Activated naive CD8-positive, alpha-beta T cell treated with anti-CD3 and anti-CD28 coated beads, Interleukin-2, amount 50 U/mL, for 24 hours (primary cell): ENCODE results near the gene KRTAP10-9.
"Not testable (repeated sequence)": the region's sequence is repeated elsewhere in the genome, so short reads cannot be mapped to it uniquely, and the experiment has no call there.

Source experiments
- ATAC-seq: fragments of 150-1000 bp; cut with Tn5 transposase; one replicate; pipeline ENCODE4 v1.10.0; 2021
- DNase-seq: peaks from one replicate; pipeline ENCODE4 v3.0.0; 2021
- H3K27ac Mint-ChIP-seq: one replicate; pipeline ENCODE4 v1.8.0; 2021; ENCODE audit warnings: mild to moderate bottlenecking, mixed read lengths
- H3K27me3 Mint-ChIP-seq: one replicate; pipeline ENCODE4 v1.8.0; 2021; ENCODE audit warnings: mixed read lengths
- H3K36me3 Mint-ChIP-seq: one replicate; pipeline ENCODE4 v1.8.0; 2021; ENCODE audit warnings: low read depth, mixed read lengths
- H3K4me1 Mint-ChIP-seq: one replicate; pipeline ENCODE4 v1.8.0; 2021; ENCODE audit warnings: mixed read lengths
- H3K4me3 Mint-ChIP-seq: one replicate; pipeline ENCODE4 v1.8.0; 2021; ENCODE audit warnings: mild to moderate bottlenecking, moderate library complexity, mixed read lengths
- H3K9me3 Mint-ChIP-seq: one replicate; pipeline ENCODE4 v1.8.0; 2021; ENCODE audit warnings: mixed read lengths

The KRTAP10-9 gene

DNA sequence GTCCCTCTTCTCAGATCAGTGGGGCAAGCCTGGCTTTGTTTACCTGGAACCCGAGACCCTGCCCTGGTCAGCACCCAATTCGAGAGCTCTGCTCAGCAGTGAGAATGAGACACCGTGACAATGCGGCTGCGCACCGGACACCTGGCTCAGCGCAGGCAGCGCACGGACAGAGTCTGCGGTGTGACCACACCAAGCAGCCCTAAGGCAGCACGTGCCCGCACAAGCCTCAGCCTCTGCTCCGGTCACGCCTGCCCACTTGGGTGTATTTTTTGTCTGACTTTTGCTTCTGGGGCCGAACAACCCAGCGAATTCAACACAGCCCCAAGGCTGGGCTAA, 10.3 kb upstream of the KRTAP10-9 start:
- ATAC-seq (no peak), DNase-seq (no peak)
- Mint-ChIP-seq H3K4me1 (peaks cover 37% of the 10 kb centered on the region), H3K36me3 (peaks cover 21% of the 10 kb centered on the region), H3K9me3 (peaks cover 29% of the 10 kb centered on the region), H3K4me3 (no peak overlapping the region), H3K27ac (no peak overlapping the region), H3K27me3 (no peaks in the 10 kb centered on the region)

DNA sequence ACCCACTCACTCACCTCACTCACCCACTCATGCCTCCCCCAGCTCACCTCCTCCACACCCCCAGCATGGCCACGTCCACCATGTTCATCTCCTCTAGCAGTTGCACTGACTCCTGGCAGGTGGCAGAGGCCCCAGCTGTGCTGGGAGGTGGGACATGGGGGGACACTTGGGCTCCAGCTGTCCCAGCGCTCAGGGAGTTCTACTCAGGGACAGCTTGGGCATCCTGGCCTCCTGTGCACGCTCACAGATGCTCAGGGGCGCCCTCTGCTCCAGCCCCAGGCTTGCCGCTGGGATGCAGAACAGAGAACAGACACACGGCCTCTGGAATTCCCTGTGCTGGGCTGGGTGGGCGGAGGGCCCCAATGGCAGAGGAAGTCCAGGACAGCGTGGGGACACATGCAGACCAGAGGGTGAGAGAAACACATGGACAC, 9.8 kb upstream of the KRTAP10-9 start:
- no peak for DNase-seq
- Mint-ChIP-seq H3K27me3 (no peaks in the 10 kb centered on the region), H3K9me3 (peaks cover 27% of the 10 kb centered on the region), H3K4me3 (no peak overlapping the region), H3K27ac (no peak overlapping the region), H3K36me3 (peaks cover 21% of the 10 kb centered on the region), H3K4me1 (peaks cover 37% of the 10 kb centered on the region)
- no peak for ATAC-seq

DNA sequence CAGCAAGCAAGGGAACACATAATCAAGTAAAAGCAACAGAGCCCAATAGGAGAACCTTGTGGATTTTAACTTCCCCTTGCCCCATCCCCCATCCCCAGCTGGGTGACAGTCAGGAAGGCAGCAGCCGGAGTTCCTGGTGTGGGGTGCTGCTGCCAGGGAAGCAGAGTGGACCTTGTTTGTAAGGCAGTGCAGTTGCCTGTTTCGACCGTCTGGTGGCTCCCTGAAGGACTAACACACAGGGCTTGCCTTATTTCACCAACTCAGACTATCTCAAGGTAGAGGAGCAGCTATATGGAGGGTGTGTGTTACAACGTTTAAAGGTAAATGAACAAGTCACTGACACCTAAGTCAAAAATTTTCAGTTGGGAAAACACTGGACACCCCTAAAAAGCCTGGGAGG, 8.4 kb upstream of the KRTAP10-9 start:
- DNase-seq (no peak), ATAC-seq (peak; percentile 34)
- peak overlapping the region; percentile 88 for H3K27ac Mint-ChIP-seq
- peaks cover 23% of the 10 kb centered on the region for H3K36me3 Mint-ChIP-seq
- peaks cover 37% of the 10 kb centered on the region for H3K4me1 Mint-ChIP-seq
- peak overlapping the region; percentile 34 for H3K4me3 Mint-ChIP-seq
- no peaks in the 10 kb centered on the region for H3K27me3 Mint-ChIP-seq
- H3K9me3 Mint-ChIP-seq = peaks cover 39% of the 10 kb centered on the region

DNA sequence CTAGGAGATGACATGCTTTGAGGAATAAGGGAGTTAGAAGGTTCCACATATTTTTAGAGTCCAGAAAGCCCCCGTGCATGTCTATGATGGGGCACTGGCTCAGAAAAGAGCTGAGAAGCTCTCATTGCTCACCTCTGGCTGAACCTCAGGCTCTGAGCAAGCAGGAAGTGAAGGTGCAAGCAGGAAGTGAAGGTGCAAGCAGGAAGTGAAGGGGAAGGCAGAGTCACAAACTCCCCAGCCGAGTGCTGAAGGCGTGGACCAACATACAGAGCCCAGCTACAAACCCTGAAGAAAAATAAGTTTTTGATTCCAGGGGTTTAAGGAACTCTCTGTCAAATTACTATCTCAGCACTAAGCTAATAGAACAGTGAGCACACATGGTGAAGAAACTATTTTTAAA, 8.0 kb upstream of the KRTAP10-9 start:
- Mint-ChIP-seq H3K27me3 (no peaks in the 10 kb centered on the region), H3K36me3 (peaks cover 24% of the 10 kb centered on the region), H3K9me3 (peaks cover 43% of the 10 kb centered on the region), H3K4me3 (peak overlapping the region; percentile 34), H3K4me1 (peaks cover 37% of the 10 kb centered on the region), H3K27ac (peak overlapping the region; percentile 88)
- DNase-seq = peak; percentile 22
- ATAC-seq = peak; percentile 84

DNA sequence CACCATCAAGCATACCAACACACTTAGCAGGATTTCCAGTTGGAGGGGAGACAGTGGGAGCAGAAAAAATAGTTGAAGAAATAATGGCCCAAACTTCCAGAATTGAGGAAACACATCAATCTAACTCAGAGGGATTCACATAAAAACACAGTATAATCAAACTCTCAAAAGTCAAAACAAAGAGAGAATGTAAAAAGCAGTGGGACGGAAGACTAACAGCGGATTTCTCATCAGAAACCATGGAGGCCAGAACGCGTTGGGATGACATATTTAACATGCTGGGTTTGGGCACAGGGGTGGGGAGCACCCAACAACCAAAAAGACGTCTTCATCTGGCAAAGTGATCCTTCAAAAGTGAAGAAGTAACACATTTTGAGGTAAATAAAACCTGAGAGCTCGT, 7.0 kb upstream of the KRTAP10-9 start:
- Mint-ChIP-seq H3K4me3 (no peak overlapping the region), H3K9me3 (peaks cover 53% of the 10 kb centered on the region), H3K36me3 (peaks cover 30% of the 10 kb centered on the region), H3K27ac (no peak overlapping the region), H3K4me1 (peaks cover 37% of the 10 kb centered on the region), H3K27me3 (no peaks in the 10 kb centered on the region)
- no peak for ATAC-seq
- no peak for DNase-seq

DNA sequence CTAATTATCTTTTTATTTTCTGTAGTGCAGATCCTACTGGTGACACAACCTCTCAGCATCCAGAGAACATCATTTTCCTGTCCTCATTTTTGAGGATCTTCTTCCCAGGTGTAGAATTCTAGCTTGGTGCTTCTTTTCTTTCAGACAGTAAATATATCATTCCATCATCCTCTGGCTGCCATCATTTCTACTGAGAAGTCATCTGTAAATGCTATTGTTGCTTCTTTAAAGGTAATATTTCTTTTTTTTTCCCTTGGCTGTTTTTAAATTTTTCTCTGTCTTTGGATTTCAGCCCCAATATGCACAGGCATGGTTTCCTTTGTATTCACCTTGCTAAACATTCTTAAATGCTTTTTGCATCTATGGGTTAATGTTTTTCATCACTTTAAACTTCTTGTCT, 3.3 kb upstream of the KRTAP10-9 start:
- ATAC-seq (no peak), DNase-seq (no peak)
- Mint-ChIP-seq H3K4me3 (no peak overlapping the region), H3K4me1 (peaks cover 18% of the 10 kb centered on the region), H3K9me3 (peaks cover 52% of the 10 kb centered on the region), H3K27ac (no peak overlapping the region), H3K27me3 (no peaks in the 10 kb centered on the region), H3K36me3 (peaks cover 30% of the 10 kb centered on the region)

DNA sequence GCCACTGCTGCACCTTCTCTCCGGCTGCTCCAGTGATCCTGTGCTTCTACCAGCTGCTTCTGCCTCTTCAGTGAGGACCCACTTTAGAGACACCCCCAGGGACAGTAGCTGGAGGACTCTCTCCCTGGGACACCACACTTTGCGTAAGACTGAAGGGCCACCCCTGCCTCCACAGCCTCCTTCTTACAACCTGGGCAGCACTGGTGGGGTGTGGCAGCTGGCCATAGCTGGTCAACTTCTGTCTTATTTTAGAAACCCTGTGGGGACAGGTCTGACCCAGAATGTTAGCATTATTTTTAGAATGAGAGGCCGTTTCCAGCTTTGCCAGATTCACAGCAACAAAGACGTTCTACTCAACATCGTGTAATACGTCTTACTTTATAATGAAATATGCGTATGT, 1.1 kb upstream of the KRTAP10-9 start:
- peaks cover 22% of the 10 kb centered on the region for H3K4me1 Mint-ChIP-seq
- H3K27me3 Mint-ChIP-seq = no peaks in the 10 kb centered on the region
- DNase-seq (no peak), ATAC-seq (no peak)
- H3K36me3 Mint-ChIP-seq = peaks cover 13% of the 10 kb centered on the region
- no peak overlapping the region for H3K27ac Mint-ChIP-seq
- H3K9me3 Mint-ChIP-seq = peaks cover 41% of the 10 kb centered on the region
- H3K4me3 Mint-ChIP-seq = no peak overlapping the region

DNA sequence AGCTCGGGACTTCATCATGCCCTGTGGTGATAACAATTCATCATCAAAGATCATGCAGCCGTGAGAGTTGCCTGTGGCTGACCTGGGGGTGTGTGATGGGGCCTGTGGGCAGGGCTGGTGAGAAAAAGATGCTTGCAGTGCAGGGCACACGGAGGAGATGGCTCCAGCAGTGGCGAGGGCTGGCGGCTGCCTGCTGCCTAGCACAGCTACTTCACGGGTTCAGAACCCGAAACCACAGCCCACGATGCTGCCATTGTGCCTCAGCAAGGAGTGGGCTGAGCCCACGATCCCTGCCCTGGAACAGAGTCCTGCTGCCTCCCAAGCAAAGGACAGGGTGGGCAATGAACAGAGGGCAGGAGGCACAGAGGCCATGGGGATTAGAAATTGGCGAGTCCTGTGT, 631 bp upstream of the KRTAP10-9 start:
- H3K4me1 Mint-ChIP-seq = peaks cover 23% of the 10 kb centered on the region
- ATAC-seq = no peak

DNA sequence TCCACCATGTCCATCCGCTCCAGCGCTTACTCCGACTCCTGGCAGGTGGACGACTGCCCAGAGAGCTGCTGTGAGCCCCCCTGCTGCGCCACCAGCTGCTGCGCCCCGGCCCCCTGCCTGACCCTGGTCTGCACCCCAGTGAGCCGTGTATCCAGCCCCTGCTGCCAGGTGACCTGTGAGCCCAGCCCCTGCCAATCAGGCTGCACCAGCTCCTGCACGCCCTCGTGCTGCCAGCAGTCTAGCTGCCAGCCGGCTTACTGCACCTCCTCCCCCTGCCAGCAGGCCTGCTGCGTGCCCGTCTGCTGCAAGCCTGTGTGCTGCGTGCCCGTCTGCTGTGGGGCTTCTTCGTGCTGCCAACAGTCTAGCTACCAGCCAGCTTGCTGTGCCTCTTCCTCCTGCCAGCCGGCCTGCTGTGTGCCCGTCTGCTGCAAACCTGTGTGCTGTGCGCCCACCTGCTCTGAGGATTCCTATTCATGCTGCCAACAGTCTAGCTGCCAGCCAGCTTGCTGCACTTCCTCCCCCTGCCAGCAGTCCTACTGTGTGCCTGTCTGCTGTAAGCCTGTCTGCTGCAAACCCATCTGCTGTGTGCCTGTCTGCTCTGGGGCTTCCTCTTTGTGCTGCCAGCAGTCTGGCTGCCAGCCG, 409 bp downstream of the KRTAP10-9 start:
- H3K9me3 Mint-ChIP-seq = peaks cover 53% of the 10 kb centered on the region
- H3K36me3 Mint-ChIP-seq = peaks cover 21% of the 10 kb centered on the region
- H3K27ac Mint-ChIP-seq, H3K4me3 Mint-ChIP-seq, H3K27me3 Mint-ChIP-seq, ATAC-seq, DNase-seq: not testable (repeated sequence)
- peaks cover 23% of the 10 kb centered on the region for H3K4me1 Mint-ChIP-seq

More for the DNA sequence above, 631 bp upstream of the KRTAP10-9 start:
- Mint-ChIP-seq H3K27me3 (no peaks in the 10 kb centered on the region), H3K9me3 (peaks cover 45% of the 10 kb centered on the region), H3K36me3 (peaks cover 17% of the 10 kb centered on the region), H3K27ac (no peak overlapping the region), H3K4me3 (no peak overlapping the region)
- no peak for DNase-seq

DNA sequence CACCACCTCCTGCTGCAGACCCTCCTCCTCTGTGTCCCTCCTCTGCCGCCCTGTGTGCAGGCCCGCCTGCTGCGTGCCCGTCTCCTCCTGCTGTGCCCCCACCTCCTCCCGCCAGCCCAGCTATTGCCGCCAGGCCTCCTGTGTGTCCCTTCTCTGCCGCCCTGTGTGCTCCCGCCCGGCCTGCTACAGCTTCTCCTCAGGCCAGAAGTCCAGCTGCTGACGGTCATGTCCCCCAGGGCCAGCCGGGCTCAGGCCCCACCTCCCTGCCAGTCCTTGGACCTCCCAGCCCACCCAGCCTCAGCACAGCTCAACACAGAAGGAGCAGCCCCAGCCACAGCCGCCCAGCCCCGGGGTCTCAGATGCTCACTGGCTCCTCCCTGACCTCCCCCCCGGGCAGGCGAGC, 939 bp downstream of the KRTAP10-9 start:
- not testable (repeated sequence) for DNase-seq, H3K4me3 Mint-ChIP-seq, H3K27ac Mint-ChIP-seq, ATAC-seq, H3K27me3 Mint-ChIP-seq
- peaks cover 50% of the 10 kb centered on the region for H3K9me3 Mint-ChIP-seq
- peaks cover 21% of the 10 kb centered on the region for H3K36me3 Mint-ChIP-seq
- peaks cover 23% of the 10 kb centered on the region for H3K4me1 Mint-ChIP-seq

DNA sequence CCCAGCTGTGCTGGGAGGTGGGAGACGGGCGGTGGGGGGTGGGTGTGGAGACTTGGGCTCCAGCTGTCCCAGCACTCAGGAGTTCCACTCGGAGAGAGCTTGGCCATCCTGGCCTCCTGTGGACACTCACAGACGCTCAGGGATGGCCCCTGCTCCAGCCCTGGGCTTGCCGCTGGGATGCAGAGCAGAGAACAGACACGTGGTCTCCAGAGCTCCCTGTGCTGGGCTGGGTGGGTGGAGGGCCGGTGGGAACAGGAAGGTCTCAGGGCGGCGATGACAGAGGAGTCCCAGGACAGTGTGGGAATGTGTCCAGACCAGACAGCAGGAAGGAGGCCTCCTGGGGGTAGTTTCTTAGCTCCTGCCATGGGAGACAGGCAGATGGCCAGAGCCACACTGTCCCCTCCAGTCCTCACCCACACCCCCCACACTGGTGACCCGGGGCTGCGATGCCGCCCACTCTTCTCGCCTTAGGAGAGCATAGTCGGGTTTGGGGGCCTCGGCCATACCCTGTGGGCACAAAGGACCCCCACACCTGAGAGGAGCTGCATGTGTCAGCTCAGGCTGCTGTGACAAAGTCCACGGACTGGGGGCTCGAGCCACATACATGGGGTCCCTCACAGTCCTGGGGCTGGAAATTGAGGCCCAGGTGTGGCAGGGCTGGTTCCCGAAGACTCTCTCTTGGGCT, 2.0 kb downstream of the KRTAP10-9 start:
- H3K4me1 Mint-ChIP-seq = peaks cover 23% of the 10 kb centered on the region
- no peak for ATAC-seq
- no peak for DNase-seq
- no peaks in the 10 kb centered on the region for H3K27me3 Mint-ChIP-seq
- no peak overlapping the region for H3K4me3 Mint-ChIP-seq
- H3K36me3 Mint-ChIP-seq = peaks cover 19% of the 10 kb centered on the region
- H3K27ac Mint-ChIP-seq = no peak overlapping the region
- peaks cover 49% of the 10 kb centered on the region for H3K9me3 Mint-ChIP-seq

DNA sequence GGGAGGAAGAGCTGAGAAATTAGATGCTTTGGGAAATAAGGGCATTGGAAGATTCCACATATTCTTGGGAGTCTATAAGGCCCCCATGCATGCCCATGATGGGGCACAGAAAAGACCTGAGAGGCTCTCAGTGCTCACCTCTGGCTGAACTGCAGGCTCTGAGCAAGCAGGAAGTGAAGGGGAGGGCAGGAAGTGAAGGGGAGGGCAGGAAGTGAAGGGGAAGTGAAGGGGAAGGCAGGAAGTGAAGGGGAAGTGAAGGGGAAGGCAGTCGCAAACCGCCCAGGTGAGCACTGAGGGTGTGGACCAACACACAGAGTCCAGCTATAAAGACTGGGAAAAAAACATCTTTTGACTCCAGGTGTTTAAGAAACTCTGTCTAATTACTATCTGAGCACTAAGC, 3.5 kb downstream of the KRTAP10-9 start:
- ATAC-seq (no peak), DNase-seq (no peak)
- Mint-ChIP-seq H3K27ac (peak overlapping the region; percentile 26), H3K27me3 (no peaks in the 10 kb centered on the region), H3K4me3 (no peak overlapping the region), H3K9me3 (peaks cover 43% of the 10 kb centered on the region), H3K36me3 (peaks cover 12% of the 10 kb centered on the region), H3K4me1 (peaks cover 23% of the 10 kb centered on the region)

DNA sequence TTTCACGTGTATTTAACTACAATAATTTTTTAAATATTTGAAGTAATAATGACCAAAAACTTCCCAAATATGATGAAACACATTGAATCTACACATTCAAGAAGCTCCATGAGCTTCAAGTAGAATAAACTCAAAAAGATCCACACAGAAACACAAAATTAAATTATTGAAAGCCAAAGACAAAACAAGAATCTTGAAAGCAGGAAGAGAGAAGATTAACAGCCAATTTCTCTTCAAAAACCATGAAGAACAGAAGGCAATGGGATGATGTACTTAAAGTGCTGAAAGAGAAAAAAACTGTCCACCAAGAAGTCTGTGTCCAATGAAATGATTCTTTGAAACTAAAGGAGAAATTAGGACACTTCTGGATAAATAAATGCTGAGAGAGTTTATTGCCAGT, 5.2 kb downstream of the KRTAP10-9 start:
- ATAC-seq (no peak), DNase-seq (no peak)
- Mint-ChIP-seq H3K36me3 (peaks cover 12% of the 10 kb centered on the region), H3K27ac (no peak overlapping the region), H3K9me3 (peaks cover 43% of the 10 kb centered on the region), H3K27me3 (no peaks in the 10 kb centered on the region), H3K4me3 (no peak overlapping the region), H3K4me1 (peaks cover 18% of the 10 kb centered on the region)

DNA sequence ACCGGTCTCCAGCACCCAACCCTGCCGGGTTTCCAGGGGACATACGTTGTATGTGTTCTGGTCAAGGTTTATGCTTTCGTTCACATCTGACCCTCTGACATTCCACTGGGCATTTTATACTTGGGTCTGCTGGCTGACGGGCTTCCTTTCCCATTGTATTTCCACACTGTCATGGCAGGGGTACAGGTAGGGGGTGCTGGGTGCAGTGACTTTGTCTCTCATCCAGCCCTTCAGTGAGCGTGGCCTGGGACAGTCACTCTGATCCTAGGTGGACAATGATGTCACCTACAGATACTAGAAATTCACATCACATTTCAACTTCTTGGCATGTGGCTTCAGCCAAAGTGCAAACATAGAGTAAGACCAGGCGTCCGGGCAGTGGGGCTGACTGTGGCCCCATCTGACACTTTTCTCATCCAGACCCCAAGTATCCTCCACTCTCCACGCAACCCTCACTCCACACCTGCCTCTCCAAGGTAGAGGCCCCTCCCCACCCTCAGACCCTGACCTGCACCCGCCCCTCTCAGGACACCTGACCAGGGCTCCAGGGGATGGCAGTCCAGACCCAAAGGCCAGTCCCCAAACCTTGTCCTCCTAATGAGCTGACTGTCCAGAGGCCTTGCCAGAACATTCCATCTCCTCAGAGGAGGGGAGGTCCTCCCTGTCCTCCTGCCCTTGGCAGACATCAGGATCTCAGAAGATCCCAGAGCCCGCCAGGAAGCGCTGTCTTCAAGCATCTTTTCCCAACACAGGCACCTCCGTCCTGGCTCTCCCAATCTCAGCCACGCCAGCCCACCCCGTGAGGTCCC, 9.5 kb downstream of the KRTAP10-9 start:
- ATAC-seq (no peak), DNase-seq (no peak)
- peaks cover 5% of the 10 kb centered on the region for H3K36me3 Mint-ChIP-seq
- H3K4me1 Mint-ChIP-seq = no peaks in the 10 kb centered on the region
- H3K27ac Mint-ChIP-seq = no peak overlapping the region
- no peak overlapping the region for H3K4me3 Mint-ChIP-seq
- H3K9me3 Mint-ChIP-seq = peaks cover 31% of the 10 kb centered on the region
- H3K27me3 Mint-ChIP-seq = no peaks in the 10 kb centered on the region
